ENCODE data around the gene ACTL10. TPM values are rescaled to one million over a fixed set of nuclear protein-coding genes. Genes with fewer than 3 reads are reported as not detected.

ACTL10 gene
- total RNA-seq, 2 experiments from 2014 or later: 0.96 to 1.0 TPM

- peaks cover 5% of the 10 kb centered on the region for H3K36me3 Mint-ChIP-seq (ENCODE audit: low read depth)
- H3K4me3 Mint-ChIP-seq: no peak overlapping the region
- peaks cover 3% of the 10 kb centered on the region for H3K4me1 Mint-ChIP-seq (ENCODE audit: low read depth)
- intact Hi-C loops (cut with micrococcal nuclease): no loop called here
- CTCF ChIA-PET: interaction anchor here (0.9 kb wide), 1 partner anchor 206 kb away, joined by 4 read pairs; no protein-coding TSS in a partner anchor
- no peak for DNase-seq
- no peaks in the 10 kb centered on the region for H3K27me3 Mint-ChIP-seq (ENCODE audit: low read depth)
- H3K9me3 Mint-ChIP-seq: no peaks in the 10 kb centered on the region
- no peak overlapping the region for H3K27ac Mint-ChIP-seq
Observed at GRCh38 chr20:33709398-33709797, 42.7 kb downstream of the ACTL10 start.

- intact Hi-C loops (cut with micrococcal nuclease): no loop called here
- H3K4me1 Mint-ChIP-seq (ENCODE audit: low read depth): peaks cover 3% of the 10 kb centered on the region
- no peaks in the 10 kb centered on the region for H3K9me3 Mint-ChIP-seq
- H3K27ac Mint-ChIP-seq: no peak overlapping the region
- DNase-seq: no peak
- H3K36me3 Mint-ChIP-seq (ENCODE audit: low read depth): peaks cover 5% of the 10 kb centered on the region
- CTCF ChIA-PET: interaction anchor here (0.6 to 0.9 kb wide), 2 partner anchors 206 to 255 kb away, joined by 3 to 4 read pairs; no protein-coding TSS in a partner anchor
- H3K27me3 Mint-ChIP-seq (ENCODE audit: low read depth): no peaks in the 10 kb centered on the region
- H3K4me3 Mint-ChIP-seq: no peak overlapping the region
Observed at GRCh38 chr20:33709905-33710541, 43.3 kb downstream of the ACTL10 start.

- H3K36me3 Mint-ChIP-seq (ENCODE audit: low read depth): peaks cover 5% of the 10 kb centered on the region
- CTCF ChIA-PET: interaction anchor here (0.6 kb wide), 1 partner anchor 256 kb away, joined by 3 read pairs; no protein-coding TSS in a partner anchor
- intact Hi-C loops (cut with micrococcal nuclease): no loop called here
- no peaks in the 10 kb centered on the region for H3K9me3 Mint-ChIP-seq
- DNase-seq: no peak
- peaks cover 3% of the 10 kb centered on the region for H3K4me1 Mint-ChIP-seq (ENCODE audit: low read depth)
- H3K27me3 Mint-ChIP-seq (ENCODE audit: low read depth): no peaks in the 10 kb centered on the region
- no peak overlapping the region for H3K27ac Mint-ChIP-seq
- H3K4me3 Mint-ChIP-seq: no peak overlapping the region
Observed at GRCh38 chr20:33710681-33711445, 44.1 kb downstream of the ACTL10 start.

- H3K27ac Mint-ChIP-seq: no peak overlapping the region
- intact Hi-C loops (cut with micrococcal nuclease): no loop called here
- peaks cover 3% of the 10 kb centered on the region for H3K4me1 Mint-ChIP-seq (ENCODE audit: low read depth)
- H3K27me3 Mint-ChIP-seq (ENCODE audit: low read depth): no peaks in the 10 kb centered on the region
- H3K4me3 Mint-ChIP-seq: no peak overlapping the region
- peaks cover 8% of the 10 kb centered on the region for H3K36me3 Mint-ChIP-seq (ENCODE audit: low read depth)
- DNase-seq: no peak
- no peaks in the 10 kb centered on the region for H3K9me3 Mint-ChIP-seq
- CTCF ChIA-PET: no interaction called here
Observed at GRCh38 chr20:33711446-33711738, 44.6 kb downstream of the ACTL10 start.

GRCh38 chr20:33713865-33714367 is 47.2 kb downstream of the ACTL10 start:
- no peaks in the 10 kb centered on the region for H3K9me3 Mint-ChIP-seq
- H3K4me3 Mint-ChIP-seq: no peak overlapping the region
- intact Hi-C loops (cut with micrococcal nuclease): no loop called here
- no peaks in the 10 kb centered on the region for H3K27me3 Mint-ChIP-seq (ENCODE audit: low read depth)
- CTCF ChIA-PET: interaction anchor here (0.7 to 1.0 kb wide), 2 partner anchors 10 to 13 kb away, joined by 3 to 4 read pairs; no protein-coding TSS in a partner anchor
- H3K27ac Mint-ChIP-seq: no peak overlapping the region
- no peak for DNase-seq
- peaks cover 8% of the 10 kb centered on the region for H3K36me3 Mint-ChIP-seq (ENCODE audit: low read depth)
- peaks cover 9% of the 10 kb centered on the region for H3K4me1 Mint-ChIP-seq (ENCODE audit: low read depth)

- Mint-ChIP-seq H3K27me3 (ENCODE audit: low read depth) (no peaks in the 10 kb centered on the region), H3K9me3 (no peaks in the 10 kb centered on the region), H3K36me3 (ENCODE audit: low read depth) (peaks cover 7% of the 10 kb centered on the region), H3K27ac (no peak overlapping the region), H3K4me3 (no peak overlapping the region), H3K4me1 (ENCODE audit: low read depth) (peaks cover 21% of the 10 kb centered on the region)
- intact Hi-C loops (cut with micrococcal nuclease): no loop called here
- CTCF ChIA-PET: no interaction called here
- no peak for DNase-seq
Observed at GRCh38 chr20:33716498-33716897, 49.8 kb downstream of the ACTL10 start.

Other genes with a start within 250 kb of the ACTL10 start
- gene SNTA1, start 223.2 kb upstream of the ACTL10 start, total RNA-seq: 1 to 10 TPM; 2.6 to 2.9 TPM
- 10 to 100 TPM; 11.1 to 11.4 TPM for gene CBFA2T2, start 176.8 kb upstream of the ACTL10 start, total RNA-seq
- under 1 TPM; 0.15 to 0.38 TPM for gene C20orf144, start 4.6 kb upstream of the ACTL10 start, total RNA-seq
- gene NECAB3, start 7.5 kb downstream of the ACTL10 start, total RNA-seq: 10 to 100 TPM; 12.7 to 14.3 TPM
- 10 to 100 TPM; 69.3 to 70.0 TPM for gene E2F1, start 19.4 kb downstream of the ACTL10 start, total RNA-seq
- 10 to 100 TPM in 1 of 2 experiments, 1 to 10 TPM in 1; 9.5 to 10.3 TPM for gene PXMP4, start 53.4 kb downstream of the ACTL10 start, total RNA-seq
- 1 to 10 TPM; 5.8 to 6.8 TPM for gene ZNF341, start 65.1 kb downstream of the ACTL10 start, total RNA-seq
- gene CHMP4B, start 144.4 kb downstream of the ACTL10 start, total RNA-seq: 10 to 100 TPM; 68.9 to 69.7 TPM

Measured in activated naive CD4-positive, alpha-beta T cell treated with anti-CD3 and anti-CD28 coated beads for 36 hours (primary cell).